IPS-NIHi7 (cell line): Measurements from ENCODE around the gene DVL1.

ENCODE experiments used
- DNase-seq: peaks from one replicate; pipeline ENCODE4 v3.0.0; 2012; ENCODE audit warnings: mixed read lengths; ENCODE audit errors: extremely low spot score

The DVL1 gene

DNA sequence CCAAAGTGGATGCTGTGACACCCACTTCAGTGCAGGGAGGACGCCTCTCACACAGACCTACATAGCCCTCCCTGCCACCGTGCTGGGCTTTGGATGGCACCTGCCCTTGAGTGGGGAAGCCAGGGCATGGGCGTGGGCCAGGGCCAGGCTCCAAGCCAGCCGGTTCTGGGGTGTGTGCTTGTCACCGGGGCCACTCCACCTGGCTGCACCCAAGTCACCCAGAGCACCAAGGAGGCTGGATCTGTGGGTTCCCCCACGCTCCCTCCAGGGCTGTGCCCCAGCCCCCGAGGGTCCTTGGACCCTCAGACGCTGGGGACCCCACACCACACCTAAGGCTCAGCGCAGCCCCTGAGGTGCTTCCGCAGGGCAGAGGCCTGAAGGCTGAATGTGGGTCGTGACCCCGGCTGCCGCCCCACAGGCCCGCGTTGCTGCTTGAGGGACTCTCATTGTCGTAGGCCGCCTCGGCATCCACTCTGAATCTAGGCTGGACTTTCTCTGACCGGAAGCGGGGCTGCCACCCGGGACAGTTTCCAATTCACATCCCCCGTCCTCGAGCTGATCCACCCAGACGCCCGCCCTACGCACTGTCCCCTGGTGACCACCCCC lies 7.7 kb upstream of the DVL1 start:
- no peak for DNase-seq

DNA sequence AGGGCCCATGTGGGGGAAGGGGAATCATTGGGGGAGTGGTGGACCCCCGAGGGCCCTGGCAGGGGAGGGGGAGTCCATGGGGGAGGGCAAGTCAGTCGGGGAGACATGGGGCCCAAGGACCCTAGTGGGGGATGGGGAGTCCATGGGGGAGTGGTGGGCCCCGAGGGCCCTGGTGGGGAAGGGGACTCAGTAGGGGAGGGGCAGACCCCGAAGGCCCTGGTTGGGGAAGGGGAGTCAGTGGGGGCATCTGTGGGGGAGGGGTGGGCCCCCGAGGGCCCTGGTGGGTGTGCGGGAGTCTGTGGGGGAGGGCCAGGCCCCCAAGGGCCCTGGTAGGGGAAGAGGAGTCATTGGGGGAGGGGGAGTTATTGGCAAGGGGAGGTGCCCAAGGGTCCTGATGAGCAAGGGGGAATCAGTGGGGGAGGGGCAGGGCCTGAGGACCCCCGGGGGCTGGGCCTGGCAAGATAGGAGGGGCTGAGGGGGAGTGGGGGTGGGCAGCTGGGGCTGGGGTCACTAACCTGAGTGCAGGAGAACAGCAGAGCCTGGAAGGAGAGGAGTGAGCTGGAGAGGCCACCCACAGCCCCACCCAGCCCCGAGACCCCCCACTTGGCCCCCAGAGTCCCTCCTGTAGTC lies 7.1 kb upstream of the DVL1 start:
- DNase-seq = no peak

DNA sequence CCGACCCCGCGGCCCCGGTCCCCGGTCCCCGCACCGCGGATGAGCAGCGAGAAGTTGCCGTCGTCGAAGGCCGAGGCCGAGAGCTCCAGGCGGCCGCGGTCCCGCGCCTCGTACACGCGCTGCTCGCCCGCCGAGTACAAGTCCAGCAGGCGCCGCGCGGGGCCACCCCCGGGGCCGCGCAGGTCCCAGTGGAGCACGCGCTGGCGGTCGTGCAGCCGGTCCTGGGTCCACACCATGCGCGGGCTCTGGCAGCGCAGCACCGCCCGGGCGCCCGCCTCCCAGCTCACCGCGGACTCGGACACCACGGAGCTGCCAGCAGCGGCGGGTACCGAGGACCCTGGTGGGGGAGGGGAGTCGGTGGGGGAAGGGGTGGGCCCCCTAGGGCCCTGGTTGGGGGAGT lies 6.2 kb upstream of the DVL1 start:
- no peak for DNase-seq

DNA sequence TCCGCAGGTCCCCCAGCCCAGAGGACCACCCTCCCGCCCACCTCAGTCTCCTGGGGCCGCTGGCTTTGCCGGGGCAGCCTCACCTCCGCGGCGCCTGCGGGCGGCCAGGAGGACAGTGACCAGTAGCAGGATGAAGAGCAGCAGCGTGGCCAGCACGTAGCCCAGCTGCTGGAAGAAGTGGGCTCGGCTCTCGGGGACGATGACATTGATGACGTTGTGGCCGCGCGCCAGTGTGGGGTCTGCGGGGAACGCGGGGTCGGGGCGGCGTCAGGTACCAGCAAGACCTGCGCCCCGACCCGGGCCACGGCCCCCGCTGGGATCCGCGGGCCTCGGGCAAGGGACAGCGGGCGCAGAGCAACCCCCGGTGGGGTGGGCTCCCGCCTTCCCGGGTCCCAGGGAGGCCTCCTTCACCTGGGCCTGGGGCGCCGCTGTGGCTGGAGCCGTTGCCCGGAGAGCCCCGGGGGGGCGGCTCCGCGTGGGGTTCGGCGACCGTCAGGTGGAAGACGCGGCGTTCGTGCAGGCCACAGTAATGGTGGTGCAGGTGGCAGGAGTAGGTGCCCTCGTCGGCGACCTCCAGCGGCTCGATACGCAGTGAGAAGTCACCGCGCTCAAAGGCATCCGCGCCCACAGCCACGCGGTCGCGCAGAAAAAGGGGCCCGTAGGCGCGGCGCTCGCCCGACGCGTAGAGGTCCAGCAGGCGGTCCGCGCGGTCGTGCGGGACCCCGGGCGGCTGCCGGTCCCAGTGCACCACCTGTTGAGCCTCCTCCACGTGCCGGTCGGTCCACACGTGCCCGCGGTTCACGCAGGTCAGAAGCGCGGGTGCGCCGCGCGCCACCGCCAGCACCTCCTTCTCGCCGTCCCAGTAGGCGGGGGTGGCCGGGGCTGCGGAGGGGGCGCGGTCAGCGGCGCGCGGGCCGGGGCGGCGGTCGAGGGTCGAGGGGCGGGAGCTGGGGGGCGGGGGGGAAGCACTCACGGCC lies 5.3 kb upstream of the DVL1 start:
- DNase-seq = no peak

DNA sequence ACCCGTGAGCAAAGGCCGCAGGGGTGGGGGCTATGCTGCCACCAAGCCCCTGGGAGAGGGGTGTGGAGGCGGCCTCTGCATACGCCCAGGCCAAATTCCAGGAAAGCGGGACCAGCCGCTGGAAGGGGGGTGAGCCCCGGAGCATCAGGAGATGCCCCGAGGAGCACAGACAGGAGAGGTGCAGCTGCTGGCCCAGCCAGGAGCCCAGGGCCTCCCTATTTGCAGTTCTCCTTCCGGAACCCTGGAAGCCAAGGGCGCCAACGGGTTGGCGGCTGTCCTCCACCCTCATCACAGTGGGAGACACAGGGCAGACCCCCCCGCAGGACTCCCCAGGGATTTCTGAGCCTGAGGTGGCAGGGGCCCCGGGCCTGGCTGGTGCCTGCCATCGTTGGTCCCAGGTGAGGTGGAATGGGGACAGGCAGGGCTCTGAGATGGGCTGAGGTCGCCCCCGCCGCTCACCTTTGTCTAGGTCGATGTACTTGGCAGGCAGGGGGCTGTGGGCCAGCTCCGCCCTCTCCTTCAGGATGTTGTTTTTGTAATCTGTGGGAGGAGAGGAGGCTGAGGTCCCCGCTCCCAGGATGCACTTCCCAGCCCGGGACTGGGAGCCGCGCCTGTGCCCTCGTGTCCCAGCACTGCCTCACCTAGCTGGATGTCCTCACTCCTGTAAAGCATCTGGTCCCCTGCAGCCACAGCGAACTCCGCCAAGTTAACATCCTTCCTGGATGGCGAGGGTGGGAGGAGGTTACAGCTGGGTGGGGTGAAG lies 4.4 kb upstream of the DVL1 start:
- DNase-seq = peak; percentile 72

DNA sequence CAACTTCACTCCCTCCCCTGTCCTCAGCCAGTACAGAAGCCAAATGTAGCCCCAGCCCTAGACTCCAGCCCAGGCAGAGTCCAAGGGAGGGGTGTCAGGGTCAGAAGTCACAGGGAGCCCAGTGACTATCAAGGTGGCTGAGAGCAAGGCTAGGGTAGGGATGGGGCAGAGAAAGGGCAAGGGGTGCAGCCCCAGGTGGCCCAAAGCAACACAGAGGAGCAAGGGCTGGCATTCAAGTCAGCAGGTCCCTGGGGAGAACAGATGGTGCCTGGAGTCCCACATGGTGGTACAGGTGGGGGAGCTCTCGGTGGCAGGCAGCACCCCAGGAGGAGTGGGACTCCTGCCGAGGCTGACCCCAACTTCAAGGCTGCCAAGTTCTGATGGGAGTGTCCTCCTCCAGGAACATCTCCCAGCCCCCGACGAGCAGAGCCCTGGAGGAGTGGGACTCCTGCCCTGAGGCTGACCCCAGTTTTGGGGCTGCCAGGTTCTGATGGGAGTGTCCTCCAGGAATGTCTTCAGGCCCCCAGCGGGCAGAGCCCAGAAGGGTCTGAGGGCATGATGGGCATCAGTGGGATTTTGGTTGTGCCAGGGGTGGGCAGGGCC lies 3.7 kb upstream of the DVL1 start:
- no peak for DNase-seq

DNA sequence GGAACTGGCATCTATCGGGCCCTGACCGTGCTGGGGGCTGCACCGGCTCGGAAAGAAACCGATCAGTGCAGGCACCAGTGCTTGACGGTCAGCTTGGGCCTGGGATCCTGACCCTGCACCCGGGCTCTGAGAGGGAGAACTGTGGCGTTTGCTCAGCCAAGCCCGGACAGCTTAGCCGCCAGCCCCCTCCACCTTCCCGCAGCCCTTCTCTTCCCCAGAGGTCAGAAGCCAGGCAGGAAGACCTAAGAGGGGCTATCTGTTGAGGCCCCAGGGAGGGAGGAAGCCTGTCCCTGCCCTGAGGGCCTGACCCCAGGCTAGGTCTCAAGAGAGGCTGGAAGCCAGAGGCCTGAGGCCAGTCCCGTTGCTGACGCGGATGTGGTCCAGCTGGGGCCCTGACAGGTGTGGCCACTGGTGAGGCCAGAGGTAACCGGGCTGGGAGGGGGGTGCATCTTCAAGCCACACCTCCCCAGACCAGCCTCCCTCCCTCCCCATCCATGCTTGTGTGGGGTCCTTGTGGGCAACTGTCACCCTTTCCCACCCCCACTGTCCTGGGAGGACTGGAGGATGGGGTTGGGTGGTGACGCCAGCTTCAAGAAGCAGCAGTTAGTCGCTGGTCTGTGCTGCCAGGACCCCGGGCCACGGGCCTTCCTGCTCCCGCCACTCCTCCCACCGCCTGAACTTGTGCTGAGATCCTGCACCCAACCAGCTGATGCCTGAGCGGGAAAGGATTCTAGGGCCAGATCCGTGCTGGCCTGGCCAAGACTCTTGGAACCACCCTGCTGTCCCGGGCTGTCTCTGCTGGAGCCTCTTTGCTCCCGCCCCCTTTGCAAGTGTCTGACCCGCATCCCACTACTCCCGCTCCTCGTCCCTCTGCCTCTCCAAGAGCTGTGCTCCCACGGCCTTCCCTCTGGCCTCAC lies 2.6 kb upstream of the DVL1 start:
- DNase-seq = no peak

DNA sequence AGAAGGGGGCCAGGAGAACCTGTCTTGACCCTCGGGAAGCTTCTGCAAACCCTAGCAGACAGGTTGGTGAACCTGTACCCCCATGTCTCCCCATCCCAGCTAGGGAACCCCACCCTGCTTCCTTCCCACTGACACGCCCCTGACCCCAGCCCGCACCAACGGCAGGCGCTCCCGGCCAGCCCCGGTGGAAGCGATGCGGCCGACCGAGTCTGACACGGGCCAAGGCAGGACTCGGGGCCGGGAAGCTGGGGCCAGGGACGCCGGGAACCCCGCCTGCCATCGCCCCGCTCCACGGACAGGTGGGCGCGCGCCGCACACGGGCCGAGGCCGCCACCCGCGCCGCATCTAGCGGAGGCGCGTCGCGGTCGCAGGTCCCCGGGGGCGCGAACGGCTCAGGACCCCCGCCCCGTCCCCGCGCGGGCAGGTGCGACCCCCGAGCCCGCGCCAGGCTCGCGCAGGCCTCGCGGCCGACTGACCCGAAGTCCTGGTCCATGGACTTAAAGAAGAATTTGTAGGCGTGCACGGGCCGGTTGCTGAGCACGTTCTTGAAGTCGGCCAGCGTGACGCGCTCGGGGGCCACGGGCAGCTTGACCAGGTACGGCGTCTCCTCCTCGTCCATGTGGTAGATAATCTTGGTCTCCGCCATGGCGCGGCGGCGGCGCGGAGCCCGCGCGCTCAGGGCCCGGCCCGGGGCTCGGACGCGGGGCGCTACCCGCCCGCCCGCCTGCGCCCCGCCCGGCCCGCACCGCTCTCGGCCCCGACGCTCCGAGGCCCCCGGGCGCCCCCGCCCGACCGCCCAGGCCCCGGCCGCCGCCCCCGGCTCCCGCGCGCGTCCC lies 580 bp downstream of the DVL1 start:
- DNase-seq = no peak

DNA sequence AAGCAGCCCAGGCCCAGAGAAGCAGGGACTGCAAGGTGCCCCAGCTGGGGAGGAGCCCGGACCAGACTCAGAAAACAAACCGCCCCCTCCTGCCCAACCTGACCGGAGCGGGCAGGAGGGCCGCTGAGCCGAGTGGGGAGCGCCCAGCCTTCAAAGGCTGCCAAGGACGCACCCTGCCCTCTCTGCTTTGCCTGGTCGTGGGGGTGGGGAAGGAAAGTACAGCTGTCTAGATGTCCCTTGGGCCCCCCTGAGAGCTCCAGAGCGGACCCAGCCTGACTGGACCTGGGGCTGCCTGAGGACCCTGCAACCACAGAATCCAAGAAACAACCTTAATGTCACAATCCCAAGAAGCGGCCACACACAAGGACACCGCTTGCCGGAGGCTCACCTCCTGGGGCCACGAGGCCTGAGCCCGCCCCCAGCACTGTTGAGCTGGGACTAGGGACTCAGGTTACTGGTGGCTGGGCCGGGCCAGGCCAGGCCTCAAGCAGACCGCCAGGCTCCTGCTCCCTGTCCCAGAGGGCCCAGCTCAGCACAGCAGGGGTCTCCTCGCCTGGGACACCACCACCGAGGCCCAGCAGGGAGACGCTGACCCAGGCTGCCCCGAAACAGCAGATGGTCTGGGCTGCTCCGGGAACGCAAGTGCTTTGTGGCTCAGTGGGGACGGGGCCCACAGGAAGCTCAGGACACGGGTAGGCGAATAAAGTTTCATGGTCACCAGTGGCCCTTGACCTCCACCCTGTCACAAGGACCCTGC lies 1.4 kb downstream of the DVL1 start:
- peak; percentile 77 for DNase-seq

DNA sequence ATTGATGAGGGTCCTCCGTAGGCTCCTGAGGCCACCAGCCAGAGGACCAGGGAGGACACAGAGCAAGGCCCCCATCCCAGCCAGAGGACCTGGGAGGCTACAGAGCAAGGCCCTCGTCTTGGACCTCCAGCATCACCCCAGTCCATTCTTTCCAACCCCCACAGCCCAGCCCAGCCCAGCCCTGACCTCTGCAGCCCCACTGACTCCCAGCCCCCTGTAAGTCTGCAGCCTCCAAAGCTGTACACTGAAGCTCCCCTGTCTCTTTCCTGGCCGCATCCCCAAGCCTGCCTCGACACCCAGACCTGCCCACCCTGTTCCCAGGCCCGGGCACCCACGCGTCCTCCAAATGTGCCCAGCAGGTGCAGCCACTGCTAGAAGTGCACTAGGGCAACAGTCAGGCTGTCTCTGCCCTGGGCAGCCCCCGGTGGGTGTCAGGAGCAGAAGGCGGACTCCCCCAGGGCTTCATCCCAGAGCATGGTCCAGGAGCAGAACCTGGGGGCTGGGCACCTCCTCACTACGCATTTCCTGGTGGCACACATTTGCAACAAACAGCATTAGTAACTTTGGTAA lies 2.1 kb downstream of the DVL1 start:
- DNase-seq = no peak

DNA sequence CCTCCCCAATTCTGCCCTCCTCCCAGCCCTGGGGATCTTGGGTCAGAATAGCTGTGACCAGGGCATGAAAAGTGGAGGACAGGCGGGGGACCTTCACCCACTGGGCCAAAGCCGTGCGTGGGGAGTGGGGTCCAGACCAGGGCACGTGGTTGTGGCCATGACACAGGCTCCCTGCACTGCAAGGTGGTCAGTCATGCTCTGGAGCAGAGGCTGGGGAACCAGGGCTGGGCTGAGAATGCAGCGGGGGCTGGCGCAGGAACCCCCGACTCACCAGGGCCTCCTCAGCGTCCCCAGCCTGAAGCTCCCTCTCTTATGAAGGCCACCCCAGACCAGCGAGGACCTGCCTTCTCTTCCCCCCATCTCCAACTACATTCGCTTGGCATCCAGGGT lies 2.7 kb downstream of the DVL1 start:
- DNase-seq = no peak

DNA sequence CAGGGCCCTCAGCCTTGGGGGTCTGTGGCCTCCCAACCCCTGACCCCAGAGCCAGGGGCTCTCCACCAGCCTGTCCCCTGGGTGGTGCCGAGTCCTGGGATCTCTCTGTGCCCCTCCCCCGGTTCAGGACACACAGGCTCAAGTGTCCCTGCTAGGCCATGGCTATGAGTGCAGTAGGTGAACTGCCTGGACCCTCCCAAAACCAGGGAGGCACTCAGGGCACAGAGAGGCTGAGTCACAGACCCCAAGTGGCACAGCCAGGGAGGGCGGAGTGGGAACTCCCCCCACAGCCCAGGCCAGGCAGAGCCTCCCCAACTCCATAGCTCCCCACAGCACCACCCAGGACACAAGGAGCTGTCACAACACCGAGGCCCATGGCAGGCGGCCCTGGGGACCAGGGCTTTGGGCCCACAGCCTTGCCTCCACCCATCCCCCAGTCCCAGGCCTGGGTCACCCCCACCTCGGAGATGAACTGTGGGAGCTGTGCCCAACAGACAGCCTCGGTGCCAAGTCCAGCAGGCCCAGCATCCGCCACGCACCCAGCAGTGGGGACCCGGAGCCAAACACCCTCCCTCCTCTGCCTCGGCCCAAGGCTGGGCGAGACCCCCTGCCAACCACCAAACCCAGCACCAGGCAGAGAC lies 3.2 kb downstream of the DVL1 start:
- DNase-seq = no peak

DNA sequence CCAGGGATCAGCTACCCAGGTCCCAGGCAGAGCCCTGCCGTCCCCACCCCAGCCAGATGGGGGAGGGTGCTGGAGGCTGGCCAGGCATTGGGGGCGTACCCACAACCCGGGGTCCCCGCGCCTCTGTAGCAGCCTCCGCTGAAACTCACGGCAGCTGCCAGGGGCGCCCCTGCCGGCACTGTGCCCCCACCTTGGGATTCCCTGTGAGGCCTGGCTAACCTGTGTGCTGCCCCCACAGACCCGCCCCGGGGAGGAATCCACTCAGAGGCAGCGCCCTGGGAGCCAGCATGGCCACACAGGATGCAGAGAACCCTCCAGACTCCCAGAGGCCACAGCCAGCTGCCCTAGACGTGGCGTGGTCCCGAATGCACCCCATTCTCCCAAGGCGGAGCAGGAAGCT lies 3.8 kb downstream of the DVL1 start:
- DNase-seq = no peak

DNA sequence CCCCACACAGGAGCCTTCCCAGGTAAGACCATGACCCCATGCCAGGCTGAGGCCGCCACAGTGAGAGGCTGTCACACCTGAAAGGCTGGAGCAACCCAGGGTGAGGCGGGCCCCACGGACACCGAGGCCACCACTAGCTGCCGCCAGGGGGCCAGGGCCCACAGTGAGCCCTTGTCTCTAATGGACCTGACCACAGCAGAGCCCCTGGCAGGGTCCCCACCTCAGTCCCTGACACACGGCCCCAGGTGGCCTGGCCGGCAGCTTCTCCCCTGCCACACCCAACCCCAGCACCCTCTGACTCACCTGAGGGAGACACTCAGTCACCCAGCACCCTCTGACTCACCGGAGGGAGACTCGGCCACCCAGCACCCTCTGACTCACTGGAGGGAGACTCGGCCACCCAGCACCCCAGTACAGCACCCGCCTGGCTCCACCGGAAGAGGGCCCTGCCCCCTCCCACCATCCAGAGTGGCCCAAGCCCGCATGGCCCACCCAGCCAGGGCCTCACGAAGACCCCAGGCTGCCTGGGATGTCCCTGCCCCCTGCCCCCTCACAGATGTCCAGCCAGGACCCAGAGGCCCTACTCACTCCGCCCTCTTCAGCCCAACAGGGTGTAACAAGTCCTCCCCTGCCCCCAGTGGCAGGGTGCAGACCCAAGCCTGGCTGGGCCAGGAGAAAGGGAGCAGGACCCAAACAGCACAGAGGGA lies 4.4 kb downstream of the DVL1 start:
- peak; percentile 59 for DNase-seq

DNA sequence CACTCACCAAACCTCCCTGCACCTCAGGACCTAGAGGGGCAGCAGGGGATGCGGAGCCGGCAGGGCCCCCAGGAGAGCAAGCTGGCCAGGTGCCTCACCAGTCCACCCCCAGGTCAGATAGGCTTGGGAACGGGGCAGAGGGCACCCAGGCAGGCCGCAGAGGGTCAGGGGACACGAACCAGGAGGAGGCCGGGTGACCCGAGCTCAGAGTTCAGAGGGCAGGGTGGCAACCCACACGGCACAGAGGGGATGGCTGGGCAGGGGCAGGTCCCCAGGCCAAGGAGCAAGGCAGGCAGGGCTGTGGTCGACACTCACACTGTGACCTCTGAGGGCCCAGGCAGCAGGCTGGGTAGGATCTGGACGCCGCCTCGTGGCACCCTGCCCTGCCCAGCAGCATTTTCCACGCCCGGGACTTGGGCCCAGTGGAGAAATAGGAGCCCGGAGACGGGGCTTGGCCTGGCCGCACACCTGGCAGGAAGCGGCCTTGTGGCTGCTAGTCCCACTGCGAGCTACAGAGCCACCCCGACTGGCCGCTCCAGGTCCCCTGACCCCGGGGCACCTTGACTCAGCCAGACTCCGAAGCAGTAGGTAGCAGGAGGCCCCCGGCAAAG lies 5.3 kb downstream of the DVL1 start:
- DNase-seq = no peak

DNA sequence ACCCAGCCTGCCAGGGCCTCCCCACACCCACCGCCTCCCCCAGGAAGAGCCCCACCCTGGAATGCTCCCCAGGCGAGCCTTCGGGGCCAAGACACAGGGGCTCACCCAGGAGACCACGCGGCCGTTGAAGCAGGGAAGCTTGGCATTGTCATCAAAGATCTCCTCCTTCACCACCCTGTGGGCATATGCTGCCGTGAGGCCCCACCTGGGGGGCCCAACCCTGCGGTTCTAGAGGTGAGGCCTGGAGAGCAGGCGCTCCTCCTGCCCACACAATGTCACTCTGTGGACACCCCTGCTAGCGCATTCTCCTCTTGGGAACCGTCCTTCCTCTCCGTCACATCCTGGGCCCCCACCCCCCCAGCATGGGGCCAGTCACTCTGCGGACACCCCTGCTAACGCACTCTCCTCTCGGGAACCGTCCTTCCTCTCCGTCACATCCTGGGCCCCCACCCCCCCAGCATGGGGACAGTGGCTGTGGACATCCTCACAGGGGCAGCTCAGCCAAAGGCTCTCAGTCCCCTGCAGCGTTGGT lies 6.6 kb downstream of the DVL1 start:
- DNase-seq = no peak

DNA sequence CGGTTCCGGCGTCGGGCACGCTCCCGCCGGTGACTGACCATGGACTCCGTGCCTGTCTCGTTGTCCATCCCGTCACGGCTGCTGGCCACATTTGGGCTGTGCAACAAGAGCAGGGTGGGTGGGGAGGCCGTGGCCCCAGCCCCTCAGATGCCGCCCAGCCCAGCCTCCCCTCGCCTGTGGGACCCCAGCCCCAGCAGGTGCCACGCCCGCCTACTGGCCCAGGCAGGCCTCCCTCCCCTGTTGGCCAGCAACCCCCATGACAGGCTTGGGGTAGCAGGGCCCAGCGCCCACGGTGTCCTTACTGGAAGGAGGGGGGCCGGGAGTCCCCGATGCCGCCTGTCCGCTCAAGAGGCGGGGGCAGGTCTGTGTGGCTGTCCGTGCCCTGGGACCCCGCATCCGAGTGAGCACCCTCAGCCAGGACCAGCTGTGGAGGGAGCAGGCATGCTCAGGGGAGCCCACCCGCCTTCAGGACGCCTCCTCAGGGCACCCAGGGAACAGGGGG lies 7.1 kb downstream of the DVL1 start:
- DNase-seq = no peak
